Hepatic stellate cell (primary cell): Measurements from ENCODE around the gene ATP7A.
"Not testable (repeated sequence)": the region's sequence is repeated elsewhere in the genome, so short reads cannot be mapped to it uniquely, and the experiment has no call there.

ENCODE experiments used
- DNase-seq: peaks from one replicate; pipeline ENCODE4 v3.0.0; 2011; ENCODE audit warnings: low spot score

The ATP7A gene

GRCh38 chrX:78037881-78038280 is 127.4 kb downstream of the ATP7A start:
- DNase-seq, result no peak

- no peak for DNase-seq
Observed at GRCh38 chrX:78042601-78043000, 132.1 kb downstream of the ATP7A start.

- no peak for DNase-seq
Observed at GRCh38 chrX:78046362-78046761, 135.9 kb downstream of the ATP7A start.

- DNase-seq, result no peak
Observed at GRCh38 chrX:78048052-78048451, 137.6 kb downstream of the ATP7A start.

- DNase-seq, result no peak
Observed at GRCh38 chrX:78063687-78064086, 153.2 kb downstream of the ATP7A start.

- DNase-seq, result no peak
Observed at GRCh38 chrX:78064152-78064551, 153.7 kb downstream of the ATP7A start.

GRCh38 chrX:78064698-78065601 is 154.5 kb downstream of the ATP7A start:
- DNase-seq, result peak; percentile 39

GRCh38 chrX:78066110-78066509 is 155.6 kb downstream of the ATP7A start:
- DNase-seq, result no peak

- DNase-seq, result no peak
Observed at GRCh38 chrX:78071331-78071730, 160.8 kb downstream of the ATP7A start.

- DNase-seq, result not testable (repeated sequence)
Observed at GRCh38 chrX:78073147-78074077, 162.9 kb downstream of the ATP7A start.

GRCh38 chrX:78074088-78074487 is 163.6 kb downstream of the ATP7A start:
- no peak for DNase-seq

GRCh38 chrX:78075787-78076389 is 165.4 kb downstream of the ATP7A start:
- no peak for DNase-seq

GRCh38 chrX:78081413-78081812 is 170.9 kb downstream of the ATP7A start:
- not testable (repeated sequence) for DNase-seq

- DNase-seq, result no peak
Observed at GRCh38 chrX:78092296-78092695, 181.8 kb downstream of the ATP7A start.

- no peak for DNase-seq
Observed at GRCh38 chrX:78098108-78098507, 187.6 kb downstream of the ATP7A start.
